Measurements from ENCODE around the gene EID2B. TPM values are rescaled to one million over a fixed set of nuclear protein-coding genes. Genes with fewer than 3 reads are reported as not detected.
A peak's percentile ranks its signal among the peaks of the same experiment; 100 is the strongest.

The EID2B gene
- total and polyA plus RNA-seq, 2 donors from 2014 or later = 3.3 to 4.6 TPM

GRCh38 chr19:39517432-39517831 lies 15.2 kb downstream of the EID2B start:
- DNase-seq = no peak
- Histone ChIP-seq H3K9me3 (ENCODE audit: control insufficient read depth in 2 of 3, insufficient read depth in 1 of 3, low read length in 3 of 3) (no peaks in the 10 kb centered on the region), H3K27me3 (ENCODE audit: control insufficient read depth, insufficient read depth, low read length) (no peaks in the 10 kb centered on the region), H3K4me1 (ENCODE audit: control insufficient read depth in 2 of 3, insufficient read depth in 2 of 3, low read depth in 1 of 3, low read length in 3 of 3) (peaks cover 0 to 11% (median 0%) of the 10 kb centered on the region in 3 donors), H3K36me3 (ENCODE audit: control insufficient read depth in 2 of 3, insufficient read depth in 3 of 3, low read length in 3 of 3) (no peaks in the 10 kb centered on the region), H3K27ac (ENCODE audit: low read depth in 2 of 2, low read length in 2 of 2) (no peak overlapping the region), H3K4me3 (ENCODE audit: low read length in 3 of 3) (no peak overlapping the region), H3K9ac (ENCODE audit: low read length in 3 of 3) (no peak overlapping the region)
- intact Hi-C loops (cut with DNase I) = no loop called here
- FAIRE-seq = no peak
- TF ChIP-seq CTCF (IDR thresholded peaks at IDR 0.05; ENCODE audit: borderline replicate concordance, extremely low read depth, insufficient read depth) = no peak

- H3K36me3 ChIP-seq (ENCODE audit: control insufficient read depth in 2 of 3, insufficient read depth in 3 of 3, low read length in 3 of 3) = no peaks in the 10 kb centered on the region
- no peak for TF ChIP-seq CTCF (IDR thresholded peaks at IDR 0.05; ENCODE audit: borderline replicate concordance, extremely low read depth, insufficient read depth)
- FAIRE-seq (no peak), DNase-seq (no peak)
- H3K9me3 ChIP-seq (ENCODE audit: control insufficient read depth in 2 of 3, insufficient read depth in 1 of 3, low read length in 3 of 3) = no peaks in the 10 kb centered on the region
- intact Hi-C loops (cut with DNase I) = no loop called here
- H3K4me3 ChIP-seq (ENCODE audit: low read length in 3 of 3) = peak overlapping the region in 1 of 3 donors; percentile 61
- H3K4me1 ChIP-seq (ENCODE audit: control insufficient read depth in 2 of 3, insufficient read depth in 2 of 3, low read depth in 1 of 3, low read length in 3 of 3) = peaks cover 0 to 11% (median 0%) of the 10 kb centered on the region in 3 donors
- no peak overlapping the region for H3K9ac ChIP-seq (ENCODE audit: low read length in 3 of 3)
- H3K27ac ChIP-seq (ENCODE audit: low read depth in 2 of 2, low read length in 2 of 2) = no peak overlapping the region
- no peaks in the 10 kb centered on the region for H3K27me3 ChIP-seq (ENCODE audit: control insufficient read depth, insufficient read depth, low read length)
Observed at GRCh38 chr19:39516270-39516669, 16.4 kb downstream of the EID2B start.

- no peaks in the 10 kb centered on the region for H3K36me3 ChIP-seq (ENCODE audit: control insufficient read depth in 2 of 3, insufficient read depth in 3 of 3, low read length in 3 of 3)
- no peaks in the 10 kb centered on the region for H3K27me3 ChIP-seq (ENCODE audit: control insufficient read depth, insufficient read depth, low read length)
- peak overlapping the region in 1 of 3 donors; percentile 7 for H3K9ac ChIP-seq (ENCODE audit: low read length in 3 of 3)
- peak overlapping the region in 1 of 3 donors; percentile 61 for H3K4me3 ChIP-seq (ENCODE audit: low read length in 3 of 3)
- no peak for TF ChIP-seq CTCF (IDR thresholded peaks at IDR 0.05; ENCODE audit: borderline replicate concordance, extremely low read depth, insufficient read depth)
- H3K27ac ChIP-seq (ENCODE audit: low read depth in 2 of 2, low read length in 2 of 2) = no peak overlapping the region
- FAIRE-seq = no peak
- intact Hi-C loops (cut with DNase I) = no loop called here
- DNase-seq = peak in 1 of 5 donors; percentile 38
- H3K4me1 ChIP-seq (ENCODE audit: control insufficient read depth in 2 of 3, insufficient read depth in 2 of 3, low read depth in 1 of 3, low read length in 3 of 3) = peaks cover 0 to 11% (median 0%) of the 10 kb centered on the region in 3 donors
- no peaks in the 10 kb centered on the region for H3K9me3 ChIP-seq (ENCODE audit: control insufficient read depth in 2 of 3, insufficient read depth in 1 of 3, low read length in 3 of 3)
Observed at GRCh38 chr19:39515551-39516191, 17.0 kb downstream of the EID2B start.

Data from kidney (tissue), 14 donors.